ENCODE data around the gene ZYG11A.

DNA sequence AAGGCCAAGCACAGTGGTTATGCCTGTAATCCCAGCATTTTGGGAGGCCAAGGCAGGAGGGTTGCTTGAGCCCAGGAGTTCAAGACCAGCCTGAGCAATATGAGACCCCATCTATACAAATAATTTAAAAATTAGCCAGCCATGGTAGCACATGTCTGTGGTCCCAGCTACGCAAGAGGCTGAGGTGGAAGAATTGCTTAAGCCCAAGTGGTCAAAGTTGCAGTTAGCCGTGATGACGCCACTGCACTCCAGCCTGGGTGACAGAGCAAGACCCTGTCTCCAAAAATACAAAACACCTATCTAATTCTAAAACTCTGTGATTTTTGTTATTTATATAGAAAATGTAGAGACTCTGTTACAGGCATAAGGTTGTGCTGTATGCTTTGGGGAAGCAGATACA is 44.2 kb upstream of the ZYG11A start:
- TF ChIP-seq POLR2A (IDR thresholded peaks at IDR 0.05; ENCODE audit: low read depth) (no peak), EP300 (IDR thresholded peaks at IDR 0.05) (no peak), POLR2AphosphoS5 (IDR thresholded peaks at IDR 0.05) (no peak)
- TF ChIP-seq, protein P1, sequence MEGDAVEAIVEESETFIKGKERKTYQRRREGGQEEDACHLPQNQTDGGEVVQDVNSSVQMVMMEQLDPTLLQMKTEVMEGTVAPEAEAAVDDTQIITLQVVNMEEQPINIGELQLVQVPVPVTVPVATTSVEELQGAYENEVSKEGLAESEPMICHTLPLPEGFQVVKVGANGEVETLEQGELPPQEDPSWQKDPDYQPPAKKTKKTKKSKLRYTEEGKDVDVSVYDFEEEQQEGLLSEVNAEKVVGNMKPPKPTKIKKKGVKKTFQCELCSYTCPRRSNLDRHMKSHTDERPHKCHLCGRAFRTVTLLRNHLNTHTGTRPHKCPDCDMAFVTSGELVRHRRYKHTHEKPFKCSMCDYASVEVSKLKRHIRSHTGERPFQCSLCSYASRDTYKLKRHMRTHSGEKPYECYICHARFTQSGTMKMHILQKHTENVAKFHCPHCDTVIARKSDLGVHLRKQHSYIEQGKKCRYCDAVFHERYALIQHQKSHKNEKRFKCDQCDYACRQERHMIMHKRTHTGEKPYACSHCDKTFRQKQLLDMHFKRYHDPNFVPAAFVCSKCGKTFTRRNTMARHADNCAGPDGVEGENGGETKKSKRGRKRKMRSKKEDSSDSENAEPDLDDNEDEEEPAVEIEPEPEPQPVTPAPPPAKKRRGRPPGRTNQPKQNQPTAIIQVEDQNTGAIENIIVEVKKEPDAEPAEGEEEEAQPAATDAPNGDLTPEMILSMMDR (IDR thresholded peaks at IDR 0.05): no peak

All from esophagus muscularis mucosa (tissue), 4 donors.